Suppressor macrophage (primary cell): ENCODE measurements around the gene ITGA2B.
"Not testable (repeated sequence)": the region's sequence is repeated elsewhere in the genome, so short reads cannot be mapped to it uniquely, and the experiment has no call there.

Experiments
- DNase-seq, 4 experiments: peaks; one replicate each; pipeline ENCODE4 v3.0.0-alpha.2; 2020 to 2022
- total RNA-seq, 17 experiments: gene quantifications; one replicate each; lab custom pipeline; 2026; ENCODE audit warnings: mixed read lengths in 6 of 17, inconsistent platforms in 3 of 17; lab: John Stamatoyannopoulos, UW

Gene ITGA2B
- total RNA-seq = 0 to 2.5 (median 0.10) reads per million in 17 experiments

DNA sequence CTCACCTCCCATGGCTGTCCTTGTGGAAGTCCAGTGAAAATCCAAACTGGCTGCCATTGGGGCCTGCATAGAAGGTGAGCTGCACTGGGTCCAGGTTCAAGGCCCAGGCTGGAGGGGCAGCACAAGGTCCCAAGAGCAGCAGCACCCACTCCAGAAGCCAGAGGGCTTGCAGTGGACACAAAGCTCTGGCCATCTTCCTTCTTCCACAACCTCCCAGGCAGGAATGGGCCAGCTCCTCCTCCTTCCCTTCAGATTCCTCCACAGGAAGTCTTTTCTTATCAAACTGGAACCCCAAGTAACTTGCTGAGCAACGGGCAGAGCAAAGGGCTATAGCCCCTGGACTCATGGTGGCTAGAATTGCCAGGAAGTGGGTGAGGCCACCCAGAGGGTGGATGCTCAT lies at the start of gene ITGA2B:
TSS of gene ITGA2B (minus strand) at position 369 of the 400 bp plus-strand sequence. CDS start at position 193, 176 bp downstream.
- DNase-seq = no peak

DNA sequence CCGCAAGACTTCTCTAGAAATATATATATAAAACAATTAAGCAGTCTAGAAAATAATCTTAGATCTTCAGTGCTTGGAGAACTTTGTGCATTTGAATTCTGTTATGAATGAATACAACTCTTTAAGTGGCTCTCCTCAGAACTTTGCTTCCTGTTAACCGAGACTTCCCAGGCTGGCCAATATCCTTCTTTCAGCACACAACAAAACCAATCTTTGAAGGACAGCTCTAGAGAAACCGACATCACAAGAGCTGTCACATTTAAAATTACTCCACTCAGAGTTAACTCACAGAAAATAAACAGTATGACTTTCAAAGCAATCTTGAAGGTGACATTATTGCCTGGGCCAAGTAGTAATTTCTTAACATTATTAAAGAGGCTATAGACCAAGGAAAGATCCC lies 49.7 kb upstream of the ITGA2B start:
- peak in 1 of 4 experiments; percentile 9 for DNase-seq

DNA sequence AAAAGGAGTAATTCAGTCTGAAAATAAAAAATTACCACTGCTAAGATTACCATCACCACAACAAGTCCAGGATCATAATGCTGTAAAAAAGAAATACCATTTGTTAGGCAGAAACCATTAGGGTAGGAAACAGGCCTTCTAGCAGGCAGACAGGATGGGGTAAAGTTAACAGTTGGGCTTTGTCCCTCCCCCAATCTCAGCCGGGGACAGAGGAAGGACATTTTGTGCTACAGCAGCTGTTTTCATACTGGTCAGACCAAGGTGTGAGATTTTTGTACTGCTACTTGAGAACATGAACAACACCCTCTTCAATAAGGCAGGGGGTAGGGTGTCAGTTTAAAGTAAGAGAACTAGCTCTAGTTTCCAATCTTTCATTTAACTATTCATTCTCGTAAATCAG lies 49.2 kb upstream of the ITGA2B start:
- DNase-seq = no peak

DNA sequence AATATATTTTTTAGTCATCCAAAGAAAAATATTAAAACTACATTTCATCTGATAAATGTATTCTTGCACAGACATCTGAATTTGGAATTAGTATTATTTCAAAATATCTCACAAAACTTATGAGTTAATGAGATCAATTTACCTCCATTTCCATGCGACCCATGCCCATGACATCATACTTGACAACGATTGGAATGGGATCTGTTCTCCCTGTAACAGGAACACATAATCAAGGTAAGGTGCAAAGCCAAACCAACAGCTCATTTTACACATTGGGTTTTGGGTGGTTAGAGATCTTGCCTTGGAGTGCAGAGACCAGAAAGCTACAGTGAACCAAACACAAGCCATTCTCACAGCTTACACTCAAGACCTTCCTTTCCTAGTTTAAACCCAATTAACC lies 46.9 kb upstream of the ITGA2B start:
- no peak for DNase-seq

DNA sequence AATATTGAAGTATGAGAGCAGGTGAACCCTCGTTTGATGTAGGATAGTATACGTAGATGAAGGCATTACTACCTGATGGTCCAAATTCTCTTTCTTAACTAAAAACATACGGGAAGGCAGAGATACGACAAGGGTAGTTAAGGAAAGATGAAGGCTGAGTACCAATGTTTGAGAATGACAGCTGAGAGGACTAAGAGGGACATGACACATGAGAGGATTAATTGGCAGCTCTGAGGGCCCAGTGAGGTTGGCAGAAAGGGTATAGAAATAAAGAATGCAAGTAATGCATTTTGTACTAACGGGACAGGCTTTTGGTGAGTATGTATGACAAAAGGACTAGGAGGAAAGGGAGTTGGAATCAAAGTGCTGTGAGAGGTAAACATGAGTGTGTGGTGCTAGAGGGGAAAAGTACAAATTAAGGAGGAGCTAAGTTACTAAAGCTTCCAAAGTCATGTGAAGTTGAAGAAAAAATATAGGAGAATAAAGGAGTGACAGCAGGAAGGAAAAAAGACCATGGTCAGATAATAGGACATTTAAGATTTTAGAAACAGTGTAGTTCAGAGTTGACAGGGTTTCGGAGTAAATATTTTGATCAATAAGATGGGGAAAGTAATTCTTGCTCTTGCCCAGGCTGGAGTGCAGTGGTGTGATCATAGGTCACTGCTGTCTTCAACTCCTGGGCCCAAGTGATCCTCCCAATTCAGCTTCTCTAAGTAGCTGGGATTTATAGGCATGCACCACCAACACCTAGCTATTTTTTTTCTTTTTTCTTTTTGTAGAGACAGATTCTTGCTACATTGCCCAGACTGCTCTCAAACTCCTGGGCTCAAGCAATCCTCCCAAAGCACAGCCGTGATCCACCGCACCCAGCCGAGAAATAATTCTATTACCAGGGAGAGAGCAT lies 43.1 kb upstream of the ITGA2B start:
- no peak for DNase-seq

DNA sequence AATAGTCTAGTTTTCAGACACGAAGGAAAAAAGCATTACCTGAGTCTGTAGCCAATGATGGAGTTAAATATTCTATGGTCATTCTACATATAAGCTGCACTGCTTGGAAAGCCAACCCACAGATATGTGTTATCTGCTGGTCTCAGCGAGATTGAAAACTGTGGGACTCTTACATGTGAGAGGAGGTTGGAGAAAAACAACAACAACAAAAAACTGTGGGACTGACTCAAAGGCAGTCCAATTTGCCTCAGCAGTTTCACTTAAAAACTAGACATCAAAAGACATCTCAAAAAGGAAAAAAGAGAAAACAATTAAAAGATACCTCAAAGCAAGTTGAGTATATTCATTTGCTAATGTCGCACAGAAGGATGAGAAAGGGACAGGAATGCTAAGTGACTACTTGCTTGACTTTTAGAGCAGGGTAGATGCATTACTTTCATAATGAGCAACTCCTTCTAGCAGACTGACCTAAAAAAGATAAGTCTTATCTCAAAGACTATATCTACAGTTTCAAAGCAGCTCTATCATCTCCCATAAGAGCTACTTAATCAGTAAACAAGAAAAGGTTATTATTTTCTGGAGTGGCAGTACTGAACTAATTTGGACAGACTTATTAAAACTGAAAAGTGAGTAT lies 35.5 kb upstream of the ITGA2B start:
- DNase-seq = no peak

DNA sequence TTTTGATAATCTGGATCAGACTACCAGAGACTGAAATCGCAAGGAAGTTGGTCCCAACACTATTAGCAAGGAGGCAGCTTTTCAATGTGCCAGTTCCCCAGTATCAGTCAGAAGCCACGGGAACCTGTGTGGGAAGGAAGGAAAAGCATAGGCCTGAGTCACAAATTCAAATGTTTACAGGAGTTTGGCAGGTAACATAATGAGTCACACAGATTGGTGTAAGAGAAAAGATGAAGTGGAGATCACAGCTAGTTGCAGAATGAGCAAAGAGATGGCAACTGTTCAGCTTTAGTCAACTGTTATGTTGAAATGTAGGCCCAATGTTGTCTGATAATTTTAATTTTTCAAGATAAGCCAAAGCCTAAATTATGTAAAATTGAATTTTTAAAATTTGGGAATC lies 28.1 kb upstream of the ITGA2B start:
- no peak for DNase-seq

DNA sequence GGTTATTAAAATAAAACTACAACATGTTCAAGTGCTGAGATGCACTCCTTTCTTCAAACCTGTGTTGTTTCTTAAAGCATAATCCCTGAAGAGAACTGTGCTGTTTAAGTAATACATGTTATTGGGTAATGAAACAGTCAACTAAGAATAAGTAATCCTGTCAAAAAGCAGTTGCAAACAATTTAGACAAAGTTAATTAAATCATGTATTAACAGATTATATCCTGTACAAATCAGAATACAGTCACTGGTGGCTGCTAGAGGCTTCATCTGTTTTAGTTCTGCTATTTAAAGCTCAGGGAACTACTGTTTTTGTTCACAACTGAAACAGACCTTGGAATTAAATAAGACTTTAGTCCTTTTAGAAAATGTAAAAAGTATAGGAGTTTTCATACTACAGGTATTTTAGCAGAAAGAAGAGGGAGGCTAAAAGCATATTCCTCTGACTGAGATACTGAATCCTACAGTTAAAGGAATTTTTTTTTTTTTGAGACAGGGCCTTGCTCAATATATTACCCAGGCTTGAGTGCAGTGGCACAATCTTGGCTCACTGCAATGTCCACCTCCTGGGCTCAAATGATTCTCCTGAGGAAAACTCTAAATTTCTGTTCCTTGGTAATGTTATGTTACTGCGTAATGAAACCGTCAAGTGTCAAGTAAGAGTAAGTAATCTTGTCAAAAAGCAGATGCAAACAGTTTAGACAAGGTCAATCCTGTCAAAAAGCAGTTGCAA lies 27.3 kb upstream of the ITGA2B start:
- DNase-seq = no peak

DNA sequence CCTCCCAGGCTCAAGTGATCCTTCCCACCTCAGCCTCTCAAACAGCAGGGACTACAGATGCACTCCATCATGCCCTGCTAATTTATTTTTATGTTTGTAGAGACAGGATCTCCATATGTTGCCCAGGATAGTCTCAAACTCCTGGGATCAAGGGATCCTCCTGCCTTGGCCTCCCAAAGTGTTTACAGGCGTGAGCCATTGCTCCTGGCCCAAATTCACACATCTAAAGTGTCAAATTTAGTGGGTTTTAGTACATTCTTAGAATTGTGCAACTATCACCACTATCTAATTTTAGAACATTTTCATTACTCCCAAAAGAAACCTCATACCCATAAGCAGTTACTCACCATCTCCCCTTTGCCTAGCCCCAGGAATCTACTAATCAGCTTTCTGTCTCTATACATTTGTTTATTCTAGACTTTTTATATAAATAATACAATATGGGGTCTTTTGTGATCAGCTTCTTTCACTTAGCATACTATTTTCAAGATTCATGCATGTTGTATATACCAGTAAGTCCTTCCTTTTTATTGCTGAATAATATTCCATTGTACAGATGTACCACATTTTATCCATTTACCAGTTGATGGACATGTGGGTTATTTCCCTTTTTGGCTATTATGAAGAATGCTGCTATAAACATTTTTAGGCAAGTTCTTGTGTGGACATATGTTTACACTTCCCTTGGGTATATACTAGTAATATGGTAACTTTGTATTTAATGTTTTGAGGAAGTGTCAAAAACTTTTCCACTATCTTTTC lies 25.1 kb upstream of the ITGA2B start:
- peak in 2 of 4 experiments; percentile 19 to 26 for DNase-seq

DNA sequence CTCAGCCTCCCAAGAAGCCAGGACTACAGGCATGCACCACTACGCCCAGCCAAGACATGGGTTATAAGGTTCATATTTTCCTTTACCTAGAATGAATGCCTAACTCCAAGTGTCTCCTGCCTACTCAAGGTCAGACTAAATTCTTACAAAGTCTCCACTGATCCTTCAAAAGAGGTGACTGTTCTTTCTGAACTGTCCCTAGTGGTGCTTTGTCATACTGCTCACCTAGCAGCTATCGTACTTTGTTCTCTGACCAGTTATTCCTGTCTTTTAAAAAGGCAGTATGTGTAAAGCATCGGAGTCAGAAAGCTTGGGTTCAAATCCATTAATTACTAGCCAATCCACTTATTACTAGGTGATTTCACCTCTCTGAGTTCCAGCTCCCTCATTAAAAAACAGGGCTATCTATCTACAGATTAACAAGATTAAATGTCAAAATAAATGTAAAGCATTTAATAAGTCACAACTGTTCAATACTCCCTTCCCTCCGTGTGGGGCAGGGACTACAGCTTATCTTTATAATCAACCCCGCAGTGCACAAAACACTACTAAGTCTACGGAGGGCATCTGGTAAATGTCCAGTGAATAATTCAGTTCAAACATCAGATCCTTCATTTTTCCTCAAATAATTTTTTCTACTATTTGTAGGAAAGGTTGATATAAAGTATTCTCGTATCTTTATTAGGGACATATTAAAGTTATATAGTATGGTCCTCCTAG lies 20.0 kb upstream of the ITGA2B start:
- no peak for DNase-seq

DNA sequence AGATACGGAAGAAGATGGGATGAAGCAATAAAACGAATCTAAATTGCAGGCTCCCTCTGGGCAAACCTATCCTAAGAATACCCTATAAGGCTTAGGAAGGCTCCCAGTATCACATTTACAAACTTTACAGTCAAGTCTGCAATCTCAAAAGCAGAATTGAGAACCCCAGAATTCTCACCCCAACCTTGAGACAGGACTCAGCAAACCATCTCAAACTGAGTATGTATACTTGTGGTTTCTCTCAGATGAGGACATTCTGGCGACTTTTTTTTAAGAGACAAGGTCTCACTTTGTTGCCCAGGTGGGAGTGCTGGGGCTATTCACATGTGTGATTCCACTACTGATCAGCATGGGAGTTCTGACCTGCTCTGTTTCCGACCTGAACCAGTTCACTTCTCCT lies 19.3 kb upstream of the ITGA2B start:
- DNase-seq = no peak

DNA sequence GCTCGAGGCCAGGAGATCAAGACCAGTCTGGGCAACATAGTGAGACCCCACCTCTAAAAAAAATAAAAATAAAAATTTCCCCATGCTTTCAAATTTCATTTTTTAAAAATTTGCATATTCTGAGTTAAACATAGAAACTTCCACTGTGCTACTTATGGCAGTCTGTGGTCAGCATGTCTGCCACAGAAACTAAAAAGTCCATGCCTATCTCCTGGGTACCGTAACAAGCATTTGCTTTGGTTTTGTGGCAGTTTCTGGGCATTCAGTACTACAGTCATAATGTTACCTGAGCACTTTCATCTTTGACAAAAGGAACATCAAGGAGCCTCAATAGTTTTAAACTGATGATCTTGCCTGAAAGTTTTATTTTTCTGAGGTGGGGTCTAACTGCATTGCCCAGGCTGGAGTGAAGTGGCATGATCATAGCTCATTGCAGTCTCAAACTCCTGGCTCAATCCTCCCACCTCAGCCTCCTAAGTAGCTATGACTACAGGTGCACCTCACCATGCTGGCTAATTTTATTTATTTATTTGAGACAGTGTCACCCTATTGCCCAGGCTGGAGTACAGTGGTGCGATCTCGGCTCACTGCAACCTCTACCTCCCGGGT lies 13.2 kb upstream of the ITGA2B start:
- DNase-seq = no peak

DNA sequence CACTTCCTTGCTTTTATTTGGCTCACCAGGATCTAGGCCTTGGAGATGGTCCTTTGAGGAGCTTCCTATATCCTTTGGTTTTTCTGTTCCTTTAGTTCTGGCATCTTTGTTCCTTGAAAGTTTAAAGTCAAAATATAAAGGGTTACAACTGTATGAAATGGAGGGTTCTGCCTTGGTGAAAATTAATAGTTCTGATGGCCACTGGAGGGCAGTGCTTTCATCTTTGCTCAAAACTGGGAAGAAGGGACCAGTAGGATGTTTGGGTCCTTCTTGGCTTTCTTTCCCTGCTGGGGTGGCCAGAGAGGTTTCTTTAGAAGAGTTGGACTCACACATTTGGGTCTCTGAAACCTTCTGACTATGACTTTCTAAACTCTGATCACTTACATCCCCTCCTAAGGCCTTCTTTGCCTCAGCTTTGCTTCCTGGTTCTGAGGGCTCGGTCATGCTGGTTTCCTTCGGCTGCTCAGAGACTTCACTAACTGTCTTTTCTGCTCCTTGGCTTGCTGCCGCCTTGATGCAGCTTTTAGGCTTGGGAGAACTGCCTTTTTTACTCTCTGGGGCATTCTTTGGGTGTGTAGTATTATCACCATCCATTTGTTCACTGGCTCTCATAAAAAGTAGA lies 10.9 kb upstream of the ITGA2B start:
- DNase-seq = peak in 3 of 4 experiments; percentile 21 to 37 (median 33)

DNA sequence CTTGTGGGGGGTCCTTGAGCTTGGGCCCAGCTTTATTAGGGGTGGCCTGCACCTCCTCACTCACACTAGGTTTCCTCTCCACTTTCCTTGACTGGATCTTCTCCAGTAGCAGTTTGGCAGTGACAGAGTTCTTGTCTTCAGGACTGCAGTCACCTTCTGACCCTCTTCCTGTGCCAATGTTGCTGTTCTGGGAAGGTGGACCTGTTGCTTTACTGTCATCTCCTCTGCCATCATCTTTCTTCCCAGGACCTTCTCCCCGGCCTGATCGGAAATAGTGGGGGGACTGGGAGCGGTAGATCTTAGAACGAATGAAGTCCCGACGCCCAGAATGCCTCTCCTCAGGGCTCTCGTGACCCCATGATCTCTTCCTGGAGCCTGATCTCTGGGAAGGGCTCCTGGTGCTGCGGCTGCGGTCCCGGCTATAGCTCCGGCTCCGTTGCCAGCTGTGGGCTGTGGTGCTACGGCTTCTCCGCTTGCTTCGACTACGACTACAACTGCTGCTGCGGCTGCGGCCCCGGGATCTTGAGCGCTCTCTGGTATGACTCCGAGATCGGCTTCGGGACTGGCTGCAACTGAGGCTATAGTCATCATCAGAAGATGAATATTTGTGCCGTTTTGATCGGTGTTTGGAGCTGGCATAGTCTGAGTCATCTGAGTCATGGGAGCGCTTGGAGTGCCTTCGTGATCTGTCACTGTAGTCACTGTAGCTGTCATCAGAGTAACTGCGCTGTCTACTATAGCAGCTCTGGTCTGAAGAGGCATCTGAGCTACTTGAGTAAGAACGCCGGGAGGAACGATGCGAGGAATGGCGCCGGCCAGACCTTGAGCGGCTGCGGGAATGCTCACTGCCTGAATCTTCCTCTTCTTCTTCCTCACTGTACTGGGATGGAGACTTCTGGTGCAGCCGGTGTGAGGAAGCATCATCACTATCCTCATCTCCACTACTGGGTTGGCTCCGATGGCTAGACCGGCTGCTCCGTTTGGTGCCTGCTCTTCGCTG lies 9.5 kb upstream of the ITGA2B start:
- DNase-seq = no peak

DNA sequence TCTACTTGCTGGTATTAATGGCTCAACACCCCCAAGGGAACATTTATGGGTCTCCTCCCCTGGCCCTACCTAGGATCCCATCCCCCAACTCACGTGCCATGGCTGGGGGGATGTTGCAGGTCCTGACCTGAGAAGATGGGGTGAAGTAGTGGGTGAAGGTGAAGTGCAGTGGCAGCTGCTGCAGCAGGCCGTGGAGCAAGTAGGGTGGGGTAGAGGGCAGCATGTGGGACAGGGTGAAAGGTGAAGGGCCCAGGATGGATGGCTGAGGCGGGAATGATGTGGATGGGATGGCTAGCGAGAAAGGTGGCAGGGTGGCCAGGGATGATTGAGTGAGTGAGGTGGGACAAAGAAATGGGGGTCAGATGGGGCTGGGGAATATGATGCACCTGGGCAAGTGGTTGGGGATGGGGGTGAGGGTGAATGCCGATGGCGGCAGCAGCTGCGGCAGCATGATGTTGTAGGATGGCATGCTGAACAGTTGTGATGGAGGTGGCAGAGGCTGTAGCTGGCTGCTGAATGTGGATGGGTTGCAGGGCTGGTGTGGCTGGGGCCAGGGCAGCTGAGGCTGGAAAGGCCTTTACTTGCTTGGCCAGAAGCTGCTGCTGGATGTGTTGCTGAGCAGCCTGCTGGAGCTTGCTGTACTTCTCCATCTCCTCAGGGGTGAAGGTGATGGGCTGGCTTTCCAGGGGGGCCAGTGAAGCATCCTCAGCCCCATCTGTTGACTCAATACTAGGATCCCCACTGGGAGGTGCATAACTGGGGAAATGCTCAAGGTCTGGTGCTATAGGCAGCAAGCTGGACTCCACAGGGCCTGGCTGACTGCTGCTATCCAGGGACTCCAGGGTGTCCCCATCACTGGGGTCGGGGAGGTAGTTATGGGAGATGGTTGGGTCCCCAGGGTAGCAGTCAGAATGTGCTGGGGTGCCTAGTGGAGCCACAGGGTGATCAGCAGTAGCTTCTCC lies 8.3 kb upstream of the ITGA2B start:
- DNase-seq = no peak

DNA sequence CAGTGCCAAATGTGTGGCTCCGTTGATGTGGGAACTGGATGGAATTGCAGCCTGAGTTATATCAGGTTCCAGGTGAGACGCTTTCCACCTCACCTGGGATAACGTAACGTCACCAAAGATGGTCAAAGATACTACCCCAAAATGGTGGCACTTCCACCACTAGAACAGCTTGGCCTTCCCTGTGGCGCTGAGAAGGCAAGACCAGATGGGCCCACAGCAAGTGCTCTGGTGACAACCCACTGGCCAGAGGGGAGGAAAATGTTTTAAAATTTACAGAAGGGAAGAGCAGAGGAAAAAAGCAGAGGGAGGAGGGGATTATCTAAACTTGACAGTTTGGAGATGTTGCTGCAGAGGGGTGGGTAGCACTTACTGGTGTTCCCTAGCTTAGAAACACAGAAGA lies 7.5 kb upstream of the ITGA2B start:
- no peak for DNase-seq

DNA sequence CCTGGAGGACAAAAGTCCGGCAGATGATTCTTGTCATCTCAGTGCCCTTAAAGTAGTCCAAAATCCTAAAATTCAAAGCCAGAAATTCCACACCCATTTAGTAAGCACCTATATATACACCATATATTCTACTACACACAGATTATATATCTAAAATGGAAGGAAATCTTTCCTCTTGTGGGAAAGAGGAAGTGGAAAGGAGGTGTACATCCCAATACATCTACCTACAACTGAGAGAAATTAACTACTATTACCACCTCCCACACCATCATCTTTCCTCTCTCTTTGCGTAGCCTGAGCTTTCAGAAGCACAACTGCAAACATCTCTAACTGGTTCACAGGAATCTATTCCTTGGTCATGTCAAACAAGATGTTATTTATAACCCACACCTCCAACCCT lies 5.4 kb upstream of the ITGA2B start:
- no peak for DNase-seq

DNA sequence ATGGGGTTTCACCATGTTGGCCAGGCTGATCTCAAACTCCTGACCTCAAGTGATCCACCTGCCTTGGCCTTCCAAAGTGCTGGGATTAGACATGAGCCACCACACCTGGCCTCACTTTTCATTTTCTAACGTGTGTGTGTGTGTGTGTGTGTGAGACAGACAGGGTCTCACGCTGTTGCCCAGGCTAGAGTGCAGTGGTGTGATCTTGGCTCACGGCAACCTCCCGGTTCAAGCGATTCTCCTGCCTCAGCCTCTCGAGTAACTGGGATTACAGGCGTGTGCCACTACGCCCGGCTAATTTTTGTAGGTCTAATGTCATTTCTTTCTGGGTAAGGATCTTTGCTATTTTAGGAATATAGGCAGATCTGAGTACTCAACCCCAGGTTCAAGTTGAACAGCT lies 4.7 kb upstream of the ITGA2B start:
- not testable (repeated sequence) for DNase-seq
